Rectal smooth muscle tissue (tissue), 1 donor: ENCODE measurements around the gene OLIG2.

Source experiments
- H3K27ac ChIP-seq: one replicate; pipeline ENCODE4 v1.7.0; 2013; ENCODE audit warnings: low read depth, low read length, inconsistent platforms
- H3K27me3 ChIP-seq: one replicate; pipeline ENCODE4 v1.7.0; 2013; ENCODE audit warnings: low read length; ENCODE audit not compliant: control insufficient read depth, insufficient read depth
- H3K36me3 ChIP-seq: one replicate; pipeline ENCODE4 v1.7.0; 2013; ENCODE audit warnings: low read length; ENCODE audit not compliant: control insufficient read depth, insufficient read depth
- H3K4me1 ChIP-seq: one replicate; pipeline ENCODE4 v1.7.0; 2013; ENCODE audit warnings: low read length; ENCODE audit not compliant: control insufficient read depth, insufficient read depth
- H3K4me3 ChIP-seq: one replicate; pipeline ENCODE4 v1.7.0; 2013; ENCODE audit warnings: low read length
- H3K9ac ChIP-seq: one replicate; pipeline ENCODE4 v1.7.0; 2013; ENCODE audit warnings: low read length

OLIG2 gene

DNA sequence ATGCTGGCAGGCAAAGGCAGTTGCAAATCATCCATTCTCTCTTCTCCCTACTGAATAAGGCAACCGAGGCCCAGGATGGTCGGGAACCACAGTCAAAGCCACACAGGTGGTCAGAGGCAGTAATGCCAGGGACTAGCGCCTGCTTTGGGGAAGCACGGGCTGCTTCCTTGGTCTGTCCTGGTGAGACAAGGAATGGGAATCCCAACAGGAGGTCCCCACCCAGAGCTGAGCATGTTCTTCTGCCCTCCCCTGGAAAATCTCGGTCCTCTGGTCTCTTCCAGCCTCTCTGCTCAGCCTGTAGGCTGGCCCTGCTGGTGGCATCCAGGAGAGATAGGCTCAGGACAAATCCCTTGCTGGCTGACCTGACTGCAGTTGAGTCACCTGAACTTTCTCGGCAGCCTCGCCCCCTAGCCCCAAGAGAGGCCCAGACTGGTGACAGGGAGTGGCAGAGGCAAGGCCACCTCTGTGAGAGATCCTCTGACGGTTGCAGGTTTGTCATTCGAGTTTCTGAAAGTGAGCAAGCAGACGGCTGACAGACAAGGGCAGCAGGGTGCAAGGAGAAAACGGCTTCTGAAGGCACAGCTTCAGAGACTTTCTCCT is 50.0 kb downstream of the OLIG2 start:
- H3K4me1 ChIP-seq = no peaks in the 10 kb centered on the region
- no peaks in the 10 kb centered on the region for H3K36me3 ChIP-seq
- no peak overlapping the region for H3K4me3 ChIP-seq
- no peak overlapping the region for H3K27ac ChIP-seq
- H3K9ac ChIP-seq = no peak overlapping the region
- peaks cover 8% of the 10 kb centered on the region for H3K27me3 ChIP-seq

GRCh38 chr21:33076600-33077329 is 51.0 kb downstream of the OLIG2 start:
- H3K27ac ChIP-seq = no peak overlapping the region
- no peaks in the 10 kb centered on the region for H3K36me3 ChIP-seq
- no peaks in the 10 kb centered on the region for H3K4me1 ChIP-seq
- peaks cover 7% of the 10 kb centered on the region for H3K27me3 ChIP-seq
- no peak overlapping the region for H3K4me3 ChIP-seq
- no peak overlapping the region for H3K9ac ChIP-seq
